Measurements from ENCODE around the gene NRARP. TPM values are rescaled to one million over a fixed set of nuclear protein-coding genes. Genes with fewer than 3 reads are reported as not detected.

NRARP gene
- total and polyA plus RNA-seq, 10 of the 15 experiments (the other 5 are each of a cell fraction or from before 2014, with no cell fraction given), result 0.06 to 9.2 (median 2.2) TPM; not detected in 2

DNA sequence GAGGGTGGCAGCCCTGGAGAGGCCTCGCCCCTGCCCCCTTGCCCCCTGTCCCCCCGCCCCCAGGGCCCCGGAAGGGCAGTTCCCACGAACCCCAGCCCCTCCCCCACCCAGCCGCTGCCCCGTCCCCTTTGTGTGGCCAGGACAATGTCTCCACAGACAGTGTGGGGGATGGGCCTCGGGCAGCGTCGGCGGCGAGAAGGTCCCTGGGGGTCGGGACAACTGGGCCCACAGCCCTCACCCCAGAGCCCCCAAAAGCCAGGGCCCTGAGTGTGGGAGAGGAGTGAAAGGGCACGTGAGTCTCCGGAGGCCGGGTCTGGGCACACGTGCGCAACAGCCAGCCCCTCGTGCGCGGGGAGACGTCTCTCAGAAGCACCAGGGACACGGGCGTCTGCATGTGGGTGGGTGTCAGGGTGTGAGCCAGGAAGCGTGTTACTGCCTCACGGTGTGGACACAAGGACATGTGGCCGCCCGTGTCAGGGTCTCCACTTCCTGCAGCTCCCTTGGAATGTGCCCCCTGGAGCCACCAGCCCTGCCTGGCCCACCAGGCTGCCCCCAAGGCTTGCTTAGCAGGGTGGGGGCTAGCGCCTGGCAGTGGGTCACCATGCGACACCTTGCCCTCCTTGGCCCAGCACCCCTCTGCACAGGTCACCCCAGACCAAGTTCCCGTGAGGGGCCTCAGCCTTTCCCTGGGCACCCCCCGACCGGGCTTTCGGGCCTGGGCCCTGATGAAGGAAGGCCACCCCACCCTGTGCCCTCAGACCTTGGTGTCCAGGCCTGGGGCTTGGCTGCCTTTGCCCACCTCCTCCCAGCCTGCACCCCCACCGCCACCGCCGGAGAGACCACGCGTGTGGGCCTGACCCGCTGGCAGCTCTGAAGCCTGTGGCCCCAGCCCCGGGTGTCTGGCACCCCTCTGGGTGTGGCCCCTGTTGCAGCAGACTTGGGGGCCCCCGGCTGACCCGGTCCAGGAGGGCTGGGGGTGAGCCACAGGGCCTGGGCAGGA, 12.8 kb upstream of the NRARP start:
- SMC1A ChIA-PET (ENCODE audit: uncharacterized antibody, unreplicated experiment), result interaction anchor here (1.8 kb wide), 1 partner anchor 12 kb away, joined by 8 read pairs; the partner anchor contains the start of gene NRARP

More for the DNA sequence above, 12.8 kb upstream of the NRARP start:
- Histone ChIP-seq H4K20me1 (ENCODE audit: control insufficient read depth, insufficient read depth) (no peaks in the 10 kb centered on the region), H3K27ac (ENCODE audit: control insufficient read depth, insufficient read depth) (no peak overlapping the region), H3K79me2 (ENCODE audit: control insufficient read depth, insufficient read depth, low read length) (no peaks in the 10 kb centered on the region), H3K27me3 (replicated peaks in 1 of 2; ENCODE audit: control insufficient read depth in 2 of 2, insufficient read depth in 2 of 2, low read length in 1 of 2) (no peaks in the 10 kb centered on the region), H3K4me2 (ENCODE audit: control insufficient read depth, insufficient read depth) (no peak overlapping the region), H2AFZ (ENCODE audit: control insufficient read depth, low read depth, low read length) (no peak overlapping the region), H3K9me3 (replicated peaks; ENCODE audit: control insufficient read depth, insufficient read depth, low read length) (no peaks in the 10 kb centered on the region), H3K4me1 (ENCODE audit: control insufficient read depth, insufficient read depth, low read length) (no peaks in the 10 kb centered on the region), H3K36me3 (ENCODE audit: control insufficient read depth in 2 of 2, insufficient read depth in 2 of 2, low read length in 1 of 2) (no peaks in the 10 kb centered on the region), H3K4me3 (no peak overlapping the region), H3K9ac (ENCODE audit: control insufficient read depth, insufficient read depth, low read length) (no peak overlapping the region)
- BruUV-seq (replicated peaks), result no TSS peak
- FAIRE-seq, result no peak
- no peak for TF ChIP-seq IRF4 (IDR thresholded peaks at IDR 0.05; ENCODE audit: low read depth, low read length)
- no peak for TF ChIP-seq ASH2L (IDR thresholded peaks at IDR 0.05; ENCODE audit: borderline replicate concordance, low read depth)
- no peak for TF ChIP-seq PRDM15 (CRISPR knock-in tag; IDR thresholded peaks at IDR 0.05)
- TF ChIP-seq NR2F1 (conservative IDR thresholded peaks at IDR 0.05), result no peak
- no peak for TF ChIP-seq CEBPB (IDR thresholded peaks at IDR 0.05; ENCODE audit: borderline replicate concordance in 1 of 2, low read depth in 2 of 2, low read length in 2 of 2)
- TF ChIP-seq BCL11A (IDR thresholded peaks at IDR 0.05; ENCODE audit: low read depth, low read length), result no peak
- TF ChIP-seq, protein P1, sequence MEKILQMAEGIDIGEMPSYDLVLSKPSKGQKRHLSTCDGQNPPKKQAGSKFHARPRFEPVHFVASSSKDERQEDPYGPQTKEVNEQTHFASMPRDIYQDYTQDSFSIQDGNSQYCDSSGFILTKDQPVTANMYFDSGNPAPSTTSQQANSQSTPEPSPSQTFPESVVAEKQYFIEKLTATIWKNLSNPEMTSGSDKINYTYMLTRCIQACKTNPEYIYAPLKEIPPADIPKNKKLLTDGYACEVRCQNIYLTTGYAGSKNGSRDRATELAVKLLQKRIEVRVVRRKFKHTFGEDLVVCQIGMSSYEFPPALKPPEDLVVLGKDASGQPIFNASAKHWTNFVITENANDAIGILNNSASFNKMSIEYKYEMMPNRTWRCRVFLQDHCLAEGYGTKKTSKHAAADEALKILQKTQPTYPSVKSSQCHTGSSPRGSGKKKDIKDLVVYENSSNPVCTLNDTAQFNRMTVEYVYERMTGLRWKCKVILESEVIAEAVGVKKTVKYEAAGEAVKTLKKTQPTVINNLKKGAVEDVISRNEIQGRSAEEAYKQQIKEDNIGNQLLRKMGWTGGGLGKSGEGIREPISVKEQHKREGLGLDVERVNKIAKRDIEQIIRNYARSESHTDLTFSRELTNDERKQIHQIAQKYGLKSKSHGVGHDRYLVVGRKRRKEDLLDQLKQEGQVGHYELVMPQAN (conservative IDR thresholded peaks at IDR 0.05), result no peak
- POLR2A ChIA-PET, result interaction anchor here (0.5 to 2.0 kb wide), 3 partner anchors 11 to 230 kb away, joined by 3 to 9 read pairs (median 9); partner anchors contain the start of gene TUBB4B
- no peak for DNase-seq (ENCODE audit: low read depth, low spot score)
- RAD21 ChIA-PET (ENCODE audit: unreplicated experiment), result interaction anchor here (1.0 to 3.5 kb wide), 2 partner anchors 13 to 38 kb away, joined by 3 to 20 read pairs; partner anchors contain the start of gene NRARP
- in situ Hi-C loops (cut with MboI), result no loop called here
- intact Hi-C loops (cut with micrococcal nuclease; ENCODE audit: unreplicated experiment), result no loop called here
- no peak for ATAC-seq
- CTCF ChIA-PET, result no interaction called here
- 82% methylated on average over 36 of the region's 42 CpGs for WGBS (ENCODE audit: insufficient coverage, insufficient replicate concordance, low lambda C conversion rate, missing lambda C conversion rate)

Measured in GM12878 (cell line).